CD4-positive, alpha-beta T cell treated with Interleukin-6 for 4 hours (primary cell): ENCODE results near the gene SLC26A11.
"Not testable (repeated sequence)": the region's sequence is repeated elsewhere in the genome, so short reads cannot be mapped to it uniquely, and the experiment has no call there.

Experiments
- DNase-seq: peaks from one replicate; pipeline ENCODE4 v3.0.0-alpha.2; 2020; ENCODE audit warnings: mixed read lengths

The SLC26A11 gene

GRCh38 chr17:80263253-80264204 lies 43.3 kb downstream of the SLC26A11 start:
- peak; percentile 88 for DNase-seq

GRCh38 chr17:80264205-80265075 lies 44.2 kb downstream of the SLC26A11 start:
- peak; percentile 80 for DNase-seq

GRCh38 chr17:80265205-80266068 lies 45.2 kb downstream of the SLC26A11 start:
- peak; percentile 74 for DNase-seq

- no peak for DNase-seq
These were observed 47.2 kb downstream of the SLC26A11 start for GRCh38 chr17:80267391-80267790.

GRCh38 chr17:80268427-80268826 lies 48.2 kb downstream of the SLC26A11 start:
- no peak for DNase-seq

DNA sequence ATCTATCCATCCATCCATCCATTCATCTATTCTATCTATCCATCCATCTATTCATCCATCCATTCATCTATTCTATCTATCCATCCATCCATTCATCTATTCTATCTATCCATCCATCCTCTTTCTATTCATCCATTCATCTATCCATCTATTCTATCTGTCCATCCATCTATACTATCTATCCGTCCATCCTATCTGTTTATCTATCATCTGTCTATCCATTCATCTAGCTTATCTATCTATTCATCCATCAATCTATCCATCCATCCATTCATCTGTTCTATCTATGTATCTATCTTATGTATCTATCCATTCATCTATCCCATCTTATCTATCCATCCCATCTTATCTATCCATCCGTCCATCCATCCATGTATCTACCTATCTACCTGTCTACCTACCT lies 49.2 kb downstream of the SLC26A11 start:
- no peak for DNase-seq

DNA sequence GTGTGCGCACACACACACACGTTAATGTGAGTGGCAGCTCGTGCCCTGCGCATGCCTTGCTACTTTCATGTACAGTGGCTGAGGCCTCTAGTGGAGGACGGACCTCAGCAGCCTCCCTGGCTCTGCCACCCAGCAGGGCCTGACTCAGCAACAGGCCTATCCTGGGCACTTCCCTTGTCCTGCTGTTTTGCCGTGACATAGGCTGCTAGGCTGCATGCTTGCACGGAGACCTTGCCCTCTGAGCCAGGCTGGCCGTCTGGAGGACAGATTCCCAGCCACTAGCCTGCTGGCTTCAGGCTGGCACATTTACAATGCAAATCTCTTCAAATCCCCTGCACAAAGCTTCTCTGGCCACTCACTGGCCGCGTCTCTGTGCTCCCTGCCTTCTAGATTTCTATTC lies 49.9 kb downstream of the SLC26A11 start:
- no peak for DNase-seq

DNA sequence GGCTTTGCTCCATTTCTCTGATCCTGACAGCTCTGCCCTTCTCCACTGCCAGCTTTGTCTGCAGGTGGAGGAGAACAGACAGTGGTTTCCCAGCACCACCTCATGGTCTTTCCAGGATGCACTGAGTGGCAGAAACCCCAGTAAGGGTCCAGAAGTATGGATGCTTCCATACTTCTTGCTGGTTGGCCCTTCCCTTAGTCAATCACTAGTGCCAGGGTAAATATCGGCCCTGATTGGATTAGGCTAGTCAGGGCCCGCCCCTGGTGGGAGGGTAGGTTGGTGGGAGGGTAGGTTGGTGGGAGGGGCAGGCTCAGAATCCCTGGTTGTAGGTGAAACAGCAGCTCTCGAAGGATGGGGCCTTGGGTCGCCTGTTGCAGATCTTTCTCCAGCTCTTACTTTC lies 50.6 kb downstream of the SLC26A11 start:
- DNase-seq, result peak; percentile 48

GRCh38 chr17:80272366-80272765 lies 52.1 kb downstream of the SLC26A11 start:
- no peak for DNase-seq

GRCh38 chr17:80274331-80274730 lies 54.1 kb downstream of the SLC26A11 start:
- DNase-seq, result no peak

- DNase-seq, result no peak
These were observed 54.7 kb downstream of the SLC26A11 start for GRCh38 chr17:80274871-80275449.

DNA sequence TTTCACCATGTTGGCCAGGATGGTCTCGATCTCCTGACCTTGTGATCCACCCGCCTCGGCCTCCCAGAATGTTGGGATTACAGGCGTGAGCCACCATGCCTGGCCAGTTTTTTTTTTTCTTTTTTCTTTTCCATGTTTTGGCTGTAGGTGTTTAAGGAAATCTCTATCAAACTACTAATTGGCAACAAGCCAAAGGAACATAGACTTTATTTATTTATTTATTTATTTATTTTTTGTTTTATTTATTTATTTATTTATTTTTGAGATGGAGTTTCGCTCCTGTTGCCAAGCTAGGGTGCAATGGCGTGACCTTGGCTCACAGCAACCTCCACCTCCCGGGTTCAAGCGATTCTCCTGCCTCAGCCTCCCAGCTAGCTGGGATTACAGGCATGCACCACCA lies 55.6 kb downstream of the SLC26A11 start:
- not testable (repeated sequence) for DNase-seq

DNA sequence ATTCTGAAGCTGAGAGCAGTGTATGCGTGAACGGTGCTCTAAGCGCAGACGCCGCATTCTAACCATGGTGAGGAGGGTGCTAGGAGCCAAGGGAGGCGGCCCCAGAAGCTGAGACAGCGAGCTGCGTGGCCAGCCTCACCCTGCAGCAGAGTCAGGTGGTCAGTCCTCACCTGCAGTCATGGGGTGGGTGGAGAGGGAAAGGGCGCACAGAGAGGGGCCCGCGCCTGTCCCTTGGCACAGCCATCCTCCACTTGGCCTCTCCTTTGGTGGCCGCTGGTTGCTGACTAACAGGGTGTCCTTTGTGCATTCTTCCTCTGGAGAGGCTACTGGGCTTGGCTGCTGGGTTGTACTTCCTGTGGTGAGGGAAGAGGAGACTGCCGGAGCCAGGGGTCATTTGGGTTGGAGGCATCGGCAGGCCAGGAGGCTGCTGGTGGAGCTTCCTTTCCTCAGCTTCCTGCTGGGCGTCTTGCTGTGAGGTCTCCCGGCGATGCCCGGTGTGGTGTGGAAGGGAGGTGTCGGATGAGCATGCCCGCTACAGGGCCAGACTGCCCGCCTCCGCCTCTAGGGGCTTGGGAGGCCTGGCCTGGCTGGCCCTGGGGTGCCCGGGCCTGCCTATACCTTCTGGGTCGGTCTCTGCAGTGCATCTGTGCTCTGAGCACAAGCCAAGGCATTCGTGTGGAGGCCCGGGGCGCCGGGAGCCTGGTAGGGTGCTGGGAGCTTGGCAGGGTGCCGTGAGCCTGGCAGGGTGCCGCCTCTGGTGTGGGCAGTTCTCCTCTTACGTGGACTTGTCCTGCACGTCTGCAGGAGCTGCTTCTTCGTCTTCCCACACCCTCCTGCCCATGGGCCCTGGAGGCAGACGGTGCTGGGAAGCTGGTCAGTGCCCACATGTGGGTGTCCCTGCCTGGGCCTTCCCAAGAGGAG lies 57.8 kb downstream of the SLC26A11 start:
- peak; percentile 1 for DNase-seq

GRCh38 chr17:80279895-80280294 lies 59.7 kb downstream of the SLC26A11 start:
- no peak for DNase-seq

DNA sequence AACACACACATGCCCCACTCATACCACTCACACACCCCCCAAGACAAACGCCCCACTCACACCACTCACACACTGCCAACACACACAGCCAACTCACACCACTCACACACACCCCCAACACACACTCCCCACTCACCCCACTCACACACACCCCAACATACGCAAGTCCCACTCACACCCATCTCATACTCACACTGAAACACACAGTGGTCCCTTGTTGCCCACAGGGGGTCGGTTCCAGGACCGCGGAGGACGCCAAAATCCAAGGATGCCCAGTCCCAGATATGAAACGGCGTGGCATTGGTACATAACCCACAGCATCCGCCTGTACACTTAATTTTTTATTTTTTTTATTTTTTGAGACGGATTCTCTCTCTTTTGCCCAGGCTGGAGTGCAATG lies 61.3 kb downstream of the SLC26A11 start:
- DNase-seq, result no peak

DNA sequence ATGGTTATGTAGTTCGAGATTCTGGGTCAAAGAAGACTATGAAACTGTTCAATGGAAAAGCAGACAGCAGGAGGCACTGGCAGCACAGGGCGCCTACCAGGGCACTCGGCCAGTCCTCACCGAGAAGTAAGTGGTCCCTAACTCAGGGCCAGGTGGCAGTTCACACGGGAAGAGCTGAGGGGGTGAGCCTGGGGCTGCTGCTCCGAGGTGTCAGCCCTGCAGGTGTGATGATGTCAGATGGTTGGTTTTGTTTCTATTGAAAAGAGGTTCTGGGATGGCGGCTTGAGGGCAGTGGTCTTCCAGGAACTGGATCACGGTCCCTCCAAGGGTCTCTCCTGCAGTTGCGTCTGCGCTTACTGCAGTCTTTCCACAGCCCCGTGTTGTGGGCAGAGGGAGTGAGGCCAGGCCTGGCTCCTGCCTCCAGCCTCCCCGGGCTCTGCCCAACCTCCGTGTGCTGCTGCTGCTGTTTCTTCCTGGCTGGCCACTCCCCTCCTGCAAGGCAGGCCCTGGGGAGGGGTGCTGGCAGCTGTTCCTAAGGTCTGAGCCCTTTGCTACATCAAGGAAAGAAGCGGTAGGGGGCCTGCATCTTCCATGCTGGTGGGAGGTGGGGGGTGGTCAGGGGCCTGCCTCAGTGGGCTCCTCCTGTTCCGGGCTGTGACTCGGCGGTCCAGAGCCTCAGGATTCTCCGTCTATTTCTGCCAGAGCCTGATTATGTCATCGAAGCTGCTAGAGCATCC lies 63.1 kb downstream of the SLC26A11 start:
- DNase-seq, result no peak

- no peak for DNase-seq
These were observed 64.4 kb downstream of the SLC26A11 start for GRCh38 chr17:80284631-80285030.

DNA sequence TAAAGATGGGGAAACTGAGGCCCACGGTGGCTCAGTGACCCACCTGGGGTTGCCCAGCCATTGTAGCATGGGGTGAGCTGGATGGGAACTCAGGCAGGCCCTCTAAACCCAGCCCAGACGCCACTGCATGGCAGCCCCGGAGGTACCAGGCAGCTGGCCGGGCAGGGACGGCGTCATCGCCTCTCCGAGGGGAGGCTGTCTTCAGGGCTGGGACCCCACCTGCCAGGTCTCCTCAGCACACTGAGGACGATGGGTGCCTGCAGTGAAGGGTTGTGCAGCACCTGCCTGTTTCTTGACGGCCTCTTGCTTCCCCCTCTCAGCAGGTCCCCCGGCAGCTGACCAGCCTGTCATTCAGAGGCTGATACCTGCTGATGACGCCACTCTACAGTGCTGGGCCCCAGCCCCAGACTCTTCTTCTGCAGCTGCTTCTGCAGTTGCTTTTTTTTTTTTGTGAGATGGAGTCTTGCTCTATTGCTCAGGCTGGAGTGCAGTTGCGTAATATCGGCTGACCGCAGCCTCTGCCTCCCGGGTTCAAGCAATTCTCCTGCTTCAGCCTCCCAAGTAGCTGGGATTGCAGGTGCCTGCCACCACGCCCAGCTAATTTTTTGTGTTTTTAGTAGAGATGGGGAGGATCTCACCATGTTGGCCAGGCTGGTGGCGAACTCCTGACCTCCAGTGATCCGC lies 65.2 kb downstream of the SLC26A11 start:
- DNase-seq, result no peak

- DNase-seq, result no peak
These were observed 66.4 kb downstream of the SLC26A11 start for GRCh38 chr17:80286638-80286960.

DNA sequence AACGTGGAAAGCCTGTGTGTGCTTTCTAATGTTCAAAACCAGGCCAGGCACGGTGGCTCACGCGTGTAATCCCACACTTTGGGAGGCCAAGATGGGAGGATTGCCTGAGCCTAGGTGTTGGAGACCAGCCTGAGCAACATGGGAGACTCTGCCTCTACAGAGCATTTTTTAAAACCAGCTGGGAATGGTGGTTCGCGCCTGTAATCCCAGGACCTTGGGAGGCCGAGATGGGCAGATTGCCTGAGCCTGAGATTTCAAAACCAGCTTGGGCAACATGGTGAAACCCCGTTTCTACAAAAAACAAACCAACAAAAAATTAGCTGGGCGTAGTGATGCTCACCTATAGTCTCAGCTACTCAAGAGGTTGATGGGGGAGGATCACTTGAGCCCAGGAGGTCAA lies 66.8 kb downstream of the SLC26A11 start:
- DNase-seq, result no peak
